ENCODE data around the gene TSSK3.
A peak's percentile ranks its signal among the peaks of the same experiment; 100 is the strongest.

Gene TSSK3

DNA sequence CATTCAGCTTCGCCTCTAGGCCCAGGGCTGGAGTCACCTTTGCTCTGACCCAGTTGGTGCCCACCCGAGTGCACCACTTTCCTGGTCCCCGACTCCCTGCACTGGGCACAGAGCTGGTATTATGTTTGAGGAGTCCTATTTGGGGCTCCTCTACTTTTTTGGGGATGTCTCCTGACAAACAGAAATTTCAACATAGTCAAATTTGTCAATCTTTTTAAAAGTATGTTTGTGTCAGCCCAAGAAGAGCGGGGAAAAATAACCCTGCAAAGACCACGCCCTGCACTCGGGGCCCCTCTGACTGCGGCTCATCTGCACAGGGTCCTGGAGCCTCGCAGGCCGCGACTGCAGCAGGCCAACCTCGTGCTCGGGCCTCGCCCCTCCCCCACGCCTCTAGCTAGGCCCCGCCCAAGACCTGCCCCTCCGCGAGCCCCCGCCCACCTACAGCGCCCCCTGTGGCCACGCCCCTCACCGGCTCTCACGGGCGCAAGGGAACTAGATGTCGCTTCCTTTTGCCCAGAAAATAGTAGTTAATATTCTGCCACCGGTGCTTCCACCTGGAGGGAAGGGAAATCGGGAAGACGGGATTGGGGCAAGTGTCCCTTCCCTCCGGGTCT lies 11.4 kb upstream of the TSSK3 start:
- H3K27ac ChIP-seq (ENCODE audit: low read depth, low read length) = peak overlapping the region; percentile 38; the same call in 1 of the 2 replicates
- TF ChIP-seq, protein P1, sequence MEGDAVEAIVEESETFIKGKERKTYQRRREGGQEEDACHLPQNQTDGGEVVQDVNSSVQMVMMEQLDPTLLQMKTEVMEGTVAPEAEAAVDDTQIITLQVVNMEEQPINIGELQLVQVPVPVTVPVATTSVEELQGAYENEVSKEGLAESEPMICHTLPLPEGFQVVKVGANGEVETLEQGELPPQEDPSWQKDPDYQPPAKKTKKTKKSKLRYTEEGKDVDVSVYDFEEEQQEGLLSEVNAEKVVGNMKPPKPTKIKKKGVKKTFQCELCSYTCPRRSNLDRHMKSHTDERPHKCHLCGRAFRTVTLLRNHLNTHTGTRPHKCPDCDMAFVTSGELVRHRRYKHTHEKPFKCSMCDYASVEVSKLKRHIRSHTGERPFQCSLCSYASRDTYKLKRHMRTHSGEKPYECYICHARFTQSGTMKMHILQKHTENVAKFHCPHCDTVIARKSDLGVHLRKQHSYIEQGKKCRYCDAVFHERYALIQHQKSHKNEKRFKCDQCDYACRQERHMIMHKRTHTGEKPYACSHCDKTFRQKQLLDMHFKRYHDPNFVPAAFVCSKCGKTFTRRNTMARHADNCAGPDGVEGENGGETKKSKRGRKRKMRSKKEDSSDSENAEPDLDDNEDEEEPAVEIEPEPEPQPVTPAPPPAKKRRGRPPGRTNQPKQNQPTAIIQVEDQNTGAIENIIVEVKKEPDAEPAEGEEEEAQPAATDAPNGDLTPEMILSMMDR (IDR thresholded peaks at IDR 0.05; ENCODE audit: low read depth, low read length, poor library complexity, severe bottlenecking) = peak; percentile 74
- TF ChIP-seq EZH2phosphoT487 (IDR thresholded peaks at IDR 0.05; ENCODE audit: borderline replicate concordance, low read length) = no peak
- peak overlapping the region; percentile 84 for H3K4me3 ChIP-seq (ENCODE audit: low read length)
- H4K20me1 ChIP-seq (ENCODE audit: control insufficient read depth, insufficient read depth, low read depth, low read length) = no peaks in the 10 kb centered on the region
- no peaks in the 10 kb centered on the region for H3K9me2 ChIP-seq (replicated peaks; ENCODE audit: control insufficient read depth, low read length)
- H3K9me3 ChIP-seq (ENCODE audit: control insufficient read depth, insufficient read depth, low read length) = peaks cover 3% of the 10 kb centered on the region; the same call in 1 of the 2 replicates
- peaks cover 38% of the 10 kb centered on the region for H3K4me1 ChIP-seq (ENCODE audit: control insufficient read depth, low read length)
- H3K79me2 ChIP-seq (ENCODE audit: control insufficient read depth, low read length) = no peaks in the 10 kb centered on the region
- 0 out of 2 replicates have a peak, but pooled peaks cover 4% of the 10 kb centered on the region for H3K27me3 ChIP-seq (ENCODE audit: control insufficient read depth, low read length)
- no peaks in the 10 kb centered on the region for H3K36me3 ChIP-seq (ENCODE audit: control insufficient read depth, low read length)
- H3F3A ChIP-seq (ENCODE audit: control insufficient read depth, insufficient read depth) = no peaks in the 10 kb centered on the region
- peak overlapping the region; percentile 97 for H3K4me2 ChIP-seq (ENCODE audit: low read length)

- Histone ChIP-seq H3K36me3 (ENCODE audit: control insufficient read depth, low read length) (no peaks in the 10 kb centered on the region), H3K27me3 (ENCODE audit: control insufficient read depth, low read length) (0 out of 2 replicates have a peak, but pooled peaks cover 2% of the 10 kb centered on the region), H3K4me3 (ENCODE audit: low read length) (peak overlapping the region; percentile 84), H3K4me2 (ENCODE audit: low read length) (peak overlapping the region; percentile 97), H3K4me1 (ENCODE audit: control insufficient read depth, low read length) (peaks cover 38% of the 10 kb centered on the region), H3K79me2 (ENCODE audit: control insufficient read depth, low read length) (no peaks in the 10 kb centered on the region), H3F3A (ENCODE audit: control insufficient read depth, insufficient read depth) (no peaks in the 10 kb centered on the region), H4K20me1 (ENCODE audit: control insufficient read depth, insufficient read depth, low read depth, low read length) (no peaks in the 10 kb centered on the region), H3K9me2 (replicated peaks; ENCODE audit: control insufficient read depth, low read length) (no peaks in the 10 kb centered on the region), H3K27ac (ENCODE audit: low read depth, low read length) (peak overlapping the region; percentile 38; the same call in 1 of the 2 replicates), H3K9me3 (ENCODE audit: control insufficient read depth, insufficient read depth, low read length) (peaks cover 3% of the 10 kb centered on the region; the same call in 1 of the 2 replicates)
- no peak for TF ChIP-seq EZH2phosphoT487 (IDR thresholded peaks at IDR 0.05; ENCODE audit: borderline replicate concordance, low read length)
- TF ChIP-seq, protein P1 (IDR thresholded peaks at IDR 0.05; ENCODE audit: low read depth, low read length, poor library complexity, severe bottlenecking) = no peak
These were observed 10.7 kb upstream of the TSSK3 start for GRCh38 chr1:32351399-32352238.

DNA sequence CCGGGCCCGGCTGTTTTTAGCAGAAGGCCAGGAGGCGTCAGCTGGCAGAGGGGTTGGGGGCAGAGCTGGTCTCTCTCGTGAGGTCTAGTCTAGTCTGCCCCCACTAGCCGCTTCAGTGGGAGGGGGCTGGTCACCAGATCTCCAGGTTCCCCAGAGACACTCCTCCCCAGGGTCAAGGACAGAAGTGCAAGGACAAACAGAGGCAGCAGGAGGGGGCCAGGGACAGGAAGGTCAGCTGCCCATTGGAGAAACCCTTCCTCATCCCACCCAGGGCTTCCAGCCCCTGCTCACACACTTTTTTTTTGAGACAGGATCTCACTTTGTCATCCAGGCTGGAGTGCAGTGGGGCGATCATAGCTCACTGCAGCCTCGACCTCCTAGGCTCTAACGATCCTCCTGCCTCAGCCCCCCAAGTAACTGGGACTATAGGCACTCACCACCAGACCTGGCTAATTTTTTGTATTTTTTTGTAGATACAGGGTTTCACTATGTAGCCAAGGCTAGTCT lies 10.0 kb upstream of the TSSK3 start:
- Histone ChIP-seq H4K20me1 (ENCODE audit: control insufficient read depth, insufficient read depth, low read depth, low read length) (no peaks in the 10 kb centered on the region), H3K4me1 (ENCODE audit: control insufficient read depth, low read length) (peaks cover 38% of the 10 kb centered on the region), H3K4me2 (ENCODE audit: low read length) (peak overlapping the region; percentile 97), H3K36me3 (ENCODE audit: control insufficient read depth, low read length) (no peaks in the 10 kb centered on the region), H3K4me3 (ENCODE audit: low read length) (peak overlapping the region; percentile 84), H3K9me3 (ENCODE audit: control insufficient read depth, insufficient read depth, low read length) (peaks cover 3% of the 10 kb centered on the region; the same call in 1 of the 2 replicates), H3K79me2 (ENCODE audit: control insufficient read depth, low read length) (no peaks in the 10 kb centered on the region), H3K27ac (ENCODE audit: low read depth, low read length) (no peak overlapping the region), H3K9me2 (replicated peaks; ENCODE audit: control insufficient read depth, low read length) (no peaks in the 10 kb centered on the region), H3K27me3 (ENCODE audit: control insufficient read depth, low read length) (no peaks in the 10 kb centered on the region), H3F3A (ENCODE audit: control insufficient read depth, insufficient read depth) (no peaks in the 10 kb centered on the region)
- TF ChIP-seq, protein P1 (IDR thresholded peaks at IDR 0.05; ENCODE audit: low read depth, low read length, poor library complexity, severe bottlenecking) = no peak
- no peak for TF ChIP-seq EZH2phosphoT487 (IDR thresholded peaks at IDR 0.05; ENCODE audit: borderline replicate concordance, low read length)

All from DOHH2 (cell line).